GM08714 (cell line): ENCODE data around the gene PCGF6.
"Not testable (repeated sequence)": the region's sequence is repeated elsewhere in the genome, so short reads cannot be mapped to it uniquely, and the experiment has no call there.

Experiments used
- H3K4me3 ChIP-seq: fragments of 200-500 bp; sonication (Bioruptor generic); 2 replicates; pipeline ENCODE4 v1.5.1; 2014; ENCODE audit warnings: mild to moderate bottlenecking, low read length, inconsistent platforms
- ZNF274 ChIP-seq: IDR thresholded peaks from 2 replicates; pipeline ENCODE4 v1.6.1; 2012; ENCODE audit warnings: mild to moderate bottlenecking, low read depth, low read length

Gene PCGF6

GRCh38 chr10:103280031-103280430, 70.9 kb downstream of the PCGF6 start:
- no peak overlapping the region for H3K4me3 ChIP-seq
- no peak for TF ChIP-seq ZNF274

GRCh38 chr10:103278862-103279298, 72.1 kb downstream of the PCGF6 start:
- no peak overlapping the region for H3K4me3 ChIP-seq

GRCh38 chr10:103278537-103278823, 72.5 kb downstream of the PCGF6 start:
- H3K4me3 ChIP-seq, result no peak overlapping the region
- no peak for TF ChIP-seq ZNF274

More at GRCh38 chr10:103278862-103279298, 72.1 kb downstream of the PCGF6 start:
- TF ChIP-seq ZNF274, result no peak

- peak overlapping the region; percentile 19; the same call in 1 of the 2 replicates for H3K4me3 ChIP-seq
- TF ChIP-seq ZNF274, result no peak
Measured at GRCh38 chr10:103277713-103278536, 73.0 kb downstream of the PCGF6 start.

GRCh38 chr10:103276896-103277712, 73.8 kb downstream of the PCGF6 start, which contains the start of gene INA:
TSS of gene INA (plus strand) at chr10:103277138. CDS start at chr10:103277212, 74 bp downstream.
- peak within 1 kb of the TSS; percentile 19; the same call in 1 of the 2 replicates for H3K4me3 ChIP-seq
- TF ChIP-seq ZNF274, result no peak

GRCh38 chr10:103276251-103276895, 74.6 kb downstream of the PCGF6 start:
- H3K4me3 ChIP-seq, result no peak overlapping the region
- TF ChIP-seq ZNF274, result no peak

GRCh38 chr10:103273041-103273441, 77.9 kb downstream of the PCGF6 start:
- TF ChIP-seq ZNF274, result no peak
- H3K4me3 ChIP-seq, result no peak overlapping the region

- H3K4me3 ChIP-seq, result no peak overlapping the region
- no peak for TF ChIP-seq ZNF274
Measured at GRCh38 chr10:103265717-103266329, 85.1 kb downstream of the PCGF6 start.

- no peak for TF ChIP-seq ZNF274
- no peak overlapping the region for H3K4me3 ChIP-seq
Measured at GRCh38 chr10:103262229-103262628, 88.7 kb downstream of the PCGF6 start.

- H3K4me3 ChIP-seq, result no peak overlapping the region
- TF ChIP-seq ZNF274, result no peak
Measured at GRCh38 chr10:103259989-103260388, 91.0 kb downstream of the PCGF6 start.

- not testable (repeated sequence) for H3K4me3 ChIP-seq
Measured at GRCh38 chr10:103258928-103259327, 92.0 kb downstream of the PCGF6 start.

GRCh38 chr10:103257812-103258211, 93.1 kb downstream of the PCGF6 start:
- TF ChIP-seq ZNF274, result no peak
- no peak overlapping the region for H3K4me3 ChIP-seq

- no peak overlapping the region for H3K4me3 ChIP-seq
- no peak for TF ChIP-seq ZNF274
Measured at GRCh38 chr10:103256613-103257012, 94.3 kb downstream of the PCGF6 start.
